HPDE6-E6E7 (cell line): Measurements from ENCODE around the gene TGFA.

Experiments
- DNase-seq: peaks from one replicate; pipeline ENCODE4 v3.0.0; 2011; ENCODE audit warnings: missing footprints; ENCODE audit errors: extremely low spot score

Gene TGFA

GRCh38 chr2:70523996-70524965, 29.3 kb downstream of the TGFA start:
- peak; percentile 96 for DNase-seq

GRCh38 chr2:70523672-70523995, 30.0 kb downstream of the TGFA start:
- DNase-seq: no peak

GRCh38 chr2:70522627-70523026, 31.0 kb downstream of the TGFA start:
- no peak for DNase-seq

GRCh38 chr2:70520825-70521224, 32.8 kb downstream of the TGFA start:
- no peak for DNase-seq

- DNase-seq: no peak
These were observed 34.2 kb downstream of the TGFA start for GRCh38 chr2:70519453-70519852.

- no peak for DNase-seq
These were observed 35.1 kb downstream of the TGFA start for GRCh38 chr2:70518557-70518956.

GRCh38 chr2:70517804-70518203, 35.8 kb downstream of the TGFA start:
- no peak for DNase-seq

- DNase-seq: no peak
These were observed 37.0 kb downstream of the TGFA start for GRCh38 chr2:70516596-70516995.

GRCh38 chr2:70515938-70516337, 37.7 kb downstream of the TGFA start:
- DNase-seq: no peak

- DNase-seq: no peak
These were observed 39.0 kb downstream of the TGFA start for GRCh38 chr2:70514612-70515055.

- no peak for DNase-seq
These were observed 39.9 kb downstream of the TGFA start for GRCh38 chr2:70513738-70514137.

- DNase-seq: no peak
These were observed 41.5 kb downstream of the TGFA start for GRCh38 chr2:70511971-70512729.

- no peak for DNase-seq
These were observed 43.3 kb downstream of the TGFA start for GRCh38 chr2:70510313-70510712.

- peak; percentile 37 for DNase-seq
These were observed 44.1 kb downstream of the TGFA start for GRCh38 chr2:70509565-70509964.

- DNase-seq: peak; percentile 56
These were observed 44.7 kb downstream of the TGFA start for GRCh38 chr2:70508711-70509462.

- no peak for DNase-seq
These were observed 47.8 kb downstream of the TGFA start for GRCh38 chr2:70505613-70506391.

- DNase-seq: no peak
These were observed 48.9 kb downstream of the TGFA start for GRCh38 chr2:70504750-70505149.

- DNase-seq: no peak
These were observed 49.7 kb downstream of the TGFA start for GRCh38 chr2:70503896-70504295.

- DNase-seq: no peak
These were observed 51.9 kb downstream of the TGFA start for GRCh38 chr2:70501728-70502127.

- no peak for DNase-seq
These were observed 52.4 kb downstream of the TGFA start for GRCh38 chr2:70501215-70501614.

GRCh38 chr2:70499253-70499652, 54.4 kb downstream of the TGFA start:
- DNase-seq: no peak
